NCI-H524 (cell line): ENCODE data around the gene TJP3.
A peak's percentile ranks its signal among the peaks of the same experiment; 100 is the strongest.

Source experiments
- DNase-seq, 2 experiments: peaks; one replicate each; lab custom pipeline; 2025; lab: John Stamatoyannopoulos, UW

Gene TJP3

DNA sequence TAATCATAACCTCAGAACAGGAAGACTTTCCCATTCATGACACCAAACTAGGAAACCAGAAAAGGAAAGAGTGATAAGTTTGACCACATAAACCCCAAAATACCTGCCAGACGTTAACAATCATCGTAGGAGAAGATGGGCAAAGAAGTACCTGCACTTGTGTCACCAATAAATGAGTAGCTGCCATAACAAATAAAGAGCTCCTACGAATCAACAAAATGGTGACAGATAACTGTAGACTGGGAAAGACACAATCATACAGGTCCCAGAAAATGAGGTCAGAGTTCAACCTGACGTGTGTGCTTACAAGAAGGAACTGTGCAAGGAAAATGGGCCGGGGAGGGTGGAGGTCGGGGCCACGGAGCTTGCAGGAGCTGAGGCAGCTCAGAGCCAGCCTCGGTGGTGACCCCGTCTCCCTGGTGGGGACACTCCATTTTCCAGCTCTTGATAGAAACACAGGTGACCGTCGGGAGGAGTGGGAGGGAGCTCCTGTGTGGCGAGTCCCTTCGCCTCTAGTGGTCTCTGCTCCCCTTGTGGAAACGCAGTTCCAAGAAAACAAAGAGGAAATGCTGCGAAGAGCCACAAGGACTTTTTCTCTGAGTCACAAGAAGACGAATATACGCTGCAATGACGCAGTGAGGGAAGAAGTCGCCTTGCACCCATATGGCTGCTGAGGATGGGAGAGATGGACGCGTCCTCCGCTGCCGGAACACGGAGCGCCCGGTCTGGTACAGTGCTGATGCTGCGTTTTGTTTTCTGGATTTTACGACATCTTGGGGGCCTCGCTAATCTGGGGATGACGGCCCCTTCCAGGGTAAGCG is 17.4 kb upstream of the TJP3 start:
- no peak for DNase-seq

DNA sequence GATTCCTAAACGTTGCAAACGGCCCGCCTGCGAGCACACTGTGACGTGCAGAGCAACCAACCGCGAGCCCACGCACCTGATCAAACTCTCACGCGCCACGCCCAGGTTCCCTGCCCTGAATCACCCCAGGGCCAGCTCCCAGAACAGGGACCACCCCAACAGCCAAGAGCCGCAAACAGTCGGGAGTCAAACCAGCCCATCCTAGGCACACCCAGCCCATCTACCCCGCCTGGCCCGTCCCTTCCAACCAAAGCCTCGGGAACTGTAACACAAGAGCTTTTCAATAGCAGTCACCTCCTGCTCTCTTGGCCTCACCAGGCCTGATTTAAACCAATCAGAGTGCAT is 16.8 kb upstream of the TJP3 start:
- DNase-seq, result no peak

DNA sequence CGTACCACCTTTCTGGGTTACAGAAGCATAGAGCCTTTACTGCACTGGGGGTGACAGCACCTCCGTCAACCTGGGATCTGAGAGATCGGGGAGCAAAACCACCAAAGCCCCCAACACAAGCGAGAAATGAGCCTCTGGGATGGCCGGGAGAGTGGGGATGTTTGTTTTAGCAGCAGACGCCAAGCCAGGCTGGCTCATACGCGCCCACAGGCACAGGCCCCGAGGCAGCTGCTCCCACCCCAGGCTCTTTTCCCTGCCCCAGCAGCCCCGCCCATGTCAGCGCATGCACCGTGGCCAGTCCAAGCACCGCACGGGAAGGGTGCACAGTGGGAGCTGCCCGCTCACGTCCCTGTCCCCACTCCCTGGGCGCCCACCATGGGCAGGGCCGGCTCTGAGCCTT is 16.5 kb upstream of the TJP3 start:
- no peak for DNase-seq

DNA sequence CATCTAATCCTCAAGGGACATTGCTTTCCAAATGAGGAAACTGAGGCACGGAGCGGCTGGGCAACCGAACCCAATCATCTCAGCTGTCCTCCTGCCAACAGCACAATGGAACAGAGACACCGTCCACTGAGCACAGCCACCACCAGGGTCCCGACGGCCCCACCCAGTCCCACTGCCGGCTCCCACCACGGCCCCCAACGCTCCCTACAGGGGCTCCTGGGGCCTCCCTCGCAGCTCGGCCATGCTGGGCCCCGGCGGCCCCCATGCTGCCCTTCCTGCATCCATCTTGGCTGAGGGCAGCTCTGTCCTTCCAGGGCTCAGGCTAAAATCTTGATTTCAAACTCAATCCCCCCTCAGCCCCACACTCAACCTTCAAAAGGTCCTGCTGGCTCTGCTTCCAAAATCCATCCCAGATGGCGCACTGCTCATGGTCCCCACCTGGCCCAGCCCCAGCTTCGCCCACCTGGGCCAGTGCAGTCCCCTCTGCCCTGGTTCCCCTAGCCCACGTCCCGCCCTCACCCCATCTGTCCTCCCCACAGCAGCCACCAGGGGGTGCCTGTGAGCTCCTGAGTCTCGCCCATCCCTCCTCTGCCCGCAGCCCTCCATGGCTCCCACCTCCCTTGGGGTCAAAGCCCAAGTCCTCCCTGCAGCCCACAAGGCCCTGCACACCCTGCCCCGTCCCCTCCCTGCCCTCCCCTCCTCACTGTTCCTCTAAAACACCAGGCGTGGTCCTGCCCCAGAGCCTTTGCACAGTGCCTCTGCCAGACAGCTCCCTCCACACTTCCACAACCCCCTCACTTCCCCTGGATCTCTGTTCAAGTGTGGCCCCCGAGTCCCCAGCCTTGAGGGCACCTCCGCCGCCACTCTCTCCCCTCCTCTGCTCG is 15.8 kb upstream of the TJP3 start:
- DNase-seq, result peak in 1 of 2 experiments; percentile 72

DNA sequence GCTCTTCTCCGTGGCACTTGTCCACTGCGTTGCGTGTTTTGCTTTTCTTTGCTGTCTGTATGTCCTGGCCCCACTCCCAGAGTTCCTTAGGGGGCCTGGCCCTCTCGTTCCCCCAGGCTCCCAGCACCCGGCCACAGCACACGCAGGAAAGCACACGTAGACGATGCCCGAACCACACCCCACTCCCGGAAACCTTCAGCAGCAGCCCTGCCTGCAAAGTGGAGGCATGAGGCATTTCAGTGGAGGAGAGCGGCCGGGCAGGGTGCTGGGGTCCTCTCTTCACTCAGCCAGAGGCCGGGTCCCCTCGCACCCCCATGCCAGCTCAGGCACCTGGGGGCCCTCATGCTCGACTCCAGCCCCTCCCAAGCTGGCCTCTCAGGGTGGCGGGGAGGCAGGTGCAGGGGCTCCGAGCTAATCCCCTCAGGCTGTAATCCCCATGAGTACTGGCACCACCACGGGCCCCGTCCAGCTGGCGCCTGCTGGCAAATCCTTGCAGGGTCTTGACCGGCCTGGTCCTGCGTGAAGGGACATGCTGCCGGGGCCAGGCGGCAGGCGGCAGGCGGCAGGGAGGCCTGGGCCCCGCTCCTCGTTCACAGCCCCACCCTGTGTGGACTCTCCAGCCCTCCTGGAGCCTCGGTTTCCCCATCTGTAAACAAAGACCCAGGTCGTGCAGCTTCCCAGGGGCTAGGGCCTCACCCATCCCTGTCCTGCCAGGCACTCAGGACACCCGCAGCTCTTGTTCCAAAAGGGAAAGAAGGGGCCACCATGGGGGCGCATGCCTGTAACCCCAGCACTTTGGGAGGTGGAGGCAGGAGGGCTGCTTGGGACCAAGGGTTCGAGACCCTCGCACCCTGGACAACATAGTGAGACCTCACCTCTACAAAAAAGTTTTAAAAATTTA is 14.9 kb upstream of the TJP3 start:
- DNase-seq, result peak; percentile 93 to 99

DNA sequence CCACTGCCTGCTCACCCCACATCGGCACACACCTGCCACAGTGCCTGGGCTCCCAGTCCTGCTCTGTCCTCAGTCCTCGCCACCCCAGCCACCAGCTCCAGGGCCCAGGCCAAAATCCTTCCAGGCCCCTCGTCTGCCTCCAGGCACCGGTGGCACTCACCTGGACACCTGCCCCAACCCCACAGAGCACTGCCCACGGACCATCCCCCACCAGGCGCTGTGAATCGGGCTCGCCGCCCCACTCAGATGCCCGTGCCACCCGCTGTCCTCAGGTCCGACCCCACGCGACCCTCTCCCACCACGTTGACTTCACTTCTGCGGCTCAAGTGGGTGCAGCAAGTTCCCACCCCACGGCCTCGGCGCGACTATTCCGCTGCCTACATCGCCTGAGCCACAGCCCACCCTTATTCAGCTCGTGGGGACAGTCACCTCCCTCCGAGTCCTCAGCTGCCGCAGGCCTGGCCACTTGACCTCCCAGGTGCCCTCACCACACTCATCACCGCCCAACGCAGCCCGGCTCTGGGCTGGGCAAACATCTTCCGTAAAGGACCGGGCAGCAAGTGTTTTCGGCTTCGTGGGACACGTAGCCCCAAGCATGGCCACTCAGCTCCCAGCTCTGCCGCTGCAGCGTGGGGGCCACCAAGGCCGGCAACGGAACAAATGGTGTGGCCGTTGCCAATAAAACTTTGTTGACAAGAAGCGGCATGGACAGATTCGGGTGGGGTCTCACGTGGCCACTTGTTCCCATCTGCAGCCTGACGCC is 13.6 kb upstream of the TJP3 start:
- no peak for DNase-seq

DNA sequence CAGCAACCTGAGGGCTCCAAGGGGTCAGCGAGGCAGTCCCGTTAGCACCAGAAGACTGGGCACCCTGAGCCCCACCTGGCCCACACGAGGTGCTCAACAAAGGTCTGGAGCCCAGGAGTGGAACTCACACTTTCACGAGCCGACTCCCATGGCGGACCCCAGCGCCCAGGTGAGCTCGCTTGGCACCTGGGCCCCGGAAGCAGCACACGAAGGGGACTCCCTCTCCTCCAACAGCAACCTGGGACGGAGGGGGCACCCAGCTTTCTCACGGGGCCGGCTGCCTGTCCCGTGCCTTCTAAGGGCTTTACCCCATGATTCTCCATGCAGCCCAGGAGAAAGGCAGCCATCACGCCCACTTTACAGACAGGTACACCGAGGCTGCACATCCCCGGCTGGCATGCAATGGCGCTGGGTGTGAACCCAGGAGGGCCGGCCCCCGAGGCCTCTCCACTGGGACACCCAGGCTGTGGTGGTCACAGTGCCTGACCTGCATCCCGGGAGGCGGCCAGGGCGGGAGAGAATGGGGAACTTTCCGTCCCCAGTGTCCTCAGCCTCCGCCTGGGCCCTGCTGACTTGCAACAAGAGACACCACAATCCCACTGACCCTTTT is 13.0 kb upstream of the TJP3 start:
- DNase-seq, result no peak

DNA sequence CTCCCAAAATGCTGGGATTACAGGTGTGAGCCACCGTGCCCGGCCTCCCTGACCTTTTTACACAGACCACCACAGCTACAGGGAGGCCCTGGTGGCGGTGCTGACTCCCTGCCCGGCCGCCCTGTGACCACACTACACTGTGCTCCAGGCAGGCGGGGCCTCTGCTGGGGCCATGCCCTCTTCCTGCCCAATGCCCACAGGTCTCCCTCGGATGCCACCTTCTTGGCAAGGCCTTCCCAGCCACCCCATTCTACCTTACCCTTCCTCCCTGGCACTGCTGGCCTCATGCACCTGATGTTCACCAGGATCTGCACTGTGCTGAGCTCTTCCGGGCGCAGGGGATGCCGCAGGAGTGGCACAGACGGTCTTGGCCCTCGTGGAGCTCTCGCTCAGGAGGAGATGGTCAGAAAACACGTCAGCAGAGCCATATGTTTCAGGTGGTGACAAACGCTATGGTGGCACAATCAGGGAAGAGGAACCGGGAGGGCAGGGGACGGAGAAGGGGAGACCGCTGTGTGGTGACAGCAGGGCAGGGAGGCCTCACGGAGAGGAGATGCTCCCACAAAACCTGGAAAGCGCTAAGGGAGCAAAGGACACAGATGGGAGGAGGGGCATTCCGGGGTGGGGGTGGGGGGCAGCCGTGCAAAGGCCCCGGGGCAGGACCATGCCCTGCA is 12.1 kb upstream of the TJP3 start:
- peak; percentile 40 to 79 for DNase-seq

DNA sequence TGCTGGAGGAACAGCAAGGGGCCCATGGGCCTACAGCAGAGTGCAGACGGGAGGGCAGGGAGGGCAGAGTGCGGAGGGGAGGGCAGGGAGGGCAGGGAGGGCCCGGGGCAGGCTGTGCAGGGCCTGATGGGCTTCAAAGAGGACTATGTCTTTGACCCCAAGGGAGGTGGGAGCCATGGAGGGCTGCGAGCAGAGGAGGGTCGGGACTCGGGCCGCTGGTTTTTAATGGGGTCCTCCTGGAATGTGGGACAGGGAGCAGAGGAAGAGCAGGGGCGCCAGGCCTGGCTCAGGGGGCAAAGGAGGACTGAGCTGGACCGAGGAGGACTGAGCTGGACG is 11.6 kb upstream of the TJP3 start:
- DNase-seq, result no peak

DNA sequence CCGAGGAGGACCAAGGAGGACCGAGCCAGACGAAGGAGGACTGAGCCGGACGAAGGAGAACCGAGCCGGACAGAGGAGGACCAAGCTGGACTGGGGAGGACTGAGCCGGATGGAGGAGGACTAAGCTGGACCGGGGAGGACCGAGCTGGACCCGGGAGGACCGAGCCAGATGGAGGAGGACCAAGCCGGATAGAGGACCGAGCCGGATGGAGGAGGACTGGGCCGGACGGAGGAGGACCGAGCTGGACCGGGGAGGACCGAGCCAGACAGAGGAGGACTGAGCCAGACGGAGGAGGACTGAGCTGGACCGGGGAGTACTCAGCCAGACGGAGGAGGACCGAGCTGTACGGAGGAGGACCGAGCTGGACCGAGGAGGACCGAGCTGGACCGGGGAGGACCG is 11.1 kb upstream of the TJP3 start:
- DNase-seq, result no peak

DNA sequence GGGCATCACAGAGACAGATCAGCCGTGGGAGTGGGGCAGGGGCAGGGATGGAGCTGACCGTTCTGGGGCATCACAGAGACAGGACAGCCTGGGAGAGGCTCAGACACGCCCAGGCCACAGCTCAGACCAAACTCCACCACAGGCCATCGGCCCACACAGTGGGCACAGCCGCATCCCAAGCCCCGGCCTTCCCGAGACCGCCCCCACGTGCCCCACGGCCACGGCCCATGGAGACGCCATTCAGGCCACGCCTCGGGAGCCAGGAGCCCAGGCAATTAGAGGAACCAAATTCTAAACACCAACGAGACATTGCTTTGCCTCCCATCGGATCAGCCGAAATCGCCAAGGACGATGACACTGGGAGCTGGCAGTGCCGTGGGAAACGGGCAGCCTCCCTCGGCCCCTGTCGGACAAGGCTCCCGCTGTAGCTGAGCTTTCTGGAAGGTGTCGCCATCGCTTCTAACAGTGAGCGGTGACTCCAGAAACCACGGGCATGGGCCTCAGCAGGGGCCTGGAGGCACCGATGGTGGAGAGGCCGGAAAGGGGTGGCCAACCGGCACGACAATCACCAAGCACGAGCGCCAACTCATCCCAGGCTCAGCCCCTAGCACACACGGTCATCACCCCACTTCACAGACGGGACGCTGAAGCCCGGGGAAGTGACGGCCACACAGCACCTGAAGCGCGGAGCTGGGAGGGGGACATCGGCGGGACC is 10.4 kb upstream of the TJP3 start:
- DNase-seq, result no peak

DNA sequence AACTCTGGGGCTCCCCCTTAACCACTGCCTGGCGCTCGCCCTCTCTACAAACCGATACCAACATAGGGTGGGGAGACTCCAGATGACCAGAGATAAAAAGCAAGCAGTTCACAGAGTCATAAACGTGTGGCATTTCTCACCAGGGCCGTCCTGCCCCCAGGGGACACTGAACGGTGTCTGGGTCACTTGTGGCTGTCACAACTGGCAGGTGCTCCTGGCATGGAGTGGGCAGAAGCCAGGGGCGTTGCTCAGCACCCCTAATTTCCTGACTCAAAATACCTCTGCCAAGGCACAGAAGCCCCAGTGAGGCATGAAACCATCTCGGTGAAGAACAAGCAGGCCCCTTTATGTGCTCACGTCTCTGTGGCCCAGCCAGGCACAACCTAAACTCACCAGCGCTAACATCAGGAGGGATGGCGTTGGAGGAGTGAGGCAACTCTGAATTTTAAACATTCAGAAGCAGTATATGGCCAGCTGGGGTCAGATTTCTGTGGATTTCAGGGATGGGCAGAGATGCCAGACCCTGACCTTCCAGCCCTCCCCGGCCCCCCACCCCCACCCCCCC is 9.7 kb upstream of the TJP3 start:
- no peak for DNase-seq

DNA sequence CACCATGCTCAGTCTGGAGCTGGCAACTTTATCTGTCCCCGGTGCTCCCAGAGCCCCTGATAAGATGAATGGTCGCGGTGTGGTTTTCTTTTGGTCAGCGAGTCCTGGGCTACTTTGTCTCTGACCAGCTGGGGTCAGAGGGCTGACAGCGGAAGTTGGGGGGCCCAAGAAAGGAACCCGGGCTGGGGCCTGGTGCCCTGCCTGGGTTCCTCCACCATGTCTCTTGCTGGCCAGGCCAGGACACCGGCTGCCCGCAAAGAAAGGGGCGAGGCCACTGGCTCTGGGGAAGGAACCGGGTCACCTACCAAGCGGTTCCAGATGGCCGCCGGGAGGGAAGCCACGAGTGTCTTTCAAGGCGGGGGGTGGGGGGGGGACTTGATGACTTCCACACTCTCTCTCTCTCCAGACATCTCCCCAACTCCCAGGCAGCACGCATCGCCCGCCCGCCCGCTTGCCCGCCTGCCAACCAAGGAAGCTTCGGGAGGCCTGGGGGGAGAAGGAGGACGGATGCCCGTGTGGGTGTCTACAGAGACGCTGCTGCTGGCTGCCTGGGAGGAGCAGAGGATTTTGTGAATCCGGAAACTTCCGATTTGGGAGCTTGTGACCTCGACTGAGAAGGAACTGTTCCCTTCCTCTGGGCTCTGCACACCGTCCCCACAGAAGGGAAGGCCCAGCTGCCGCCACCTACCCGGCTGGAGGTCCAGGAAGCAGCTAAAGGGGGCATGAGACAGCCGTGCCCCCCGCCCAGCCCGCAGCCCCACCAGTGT is 9.0 kb upstream of the TJP3 start:
- DNase-seq, result peak; percentile 44 to 65

DNA sequence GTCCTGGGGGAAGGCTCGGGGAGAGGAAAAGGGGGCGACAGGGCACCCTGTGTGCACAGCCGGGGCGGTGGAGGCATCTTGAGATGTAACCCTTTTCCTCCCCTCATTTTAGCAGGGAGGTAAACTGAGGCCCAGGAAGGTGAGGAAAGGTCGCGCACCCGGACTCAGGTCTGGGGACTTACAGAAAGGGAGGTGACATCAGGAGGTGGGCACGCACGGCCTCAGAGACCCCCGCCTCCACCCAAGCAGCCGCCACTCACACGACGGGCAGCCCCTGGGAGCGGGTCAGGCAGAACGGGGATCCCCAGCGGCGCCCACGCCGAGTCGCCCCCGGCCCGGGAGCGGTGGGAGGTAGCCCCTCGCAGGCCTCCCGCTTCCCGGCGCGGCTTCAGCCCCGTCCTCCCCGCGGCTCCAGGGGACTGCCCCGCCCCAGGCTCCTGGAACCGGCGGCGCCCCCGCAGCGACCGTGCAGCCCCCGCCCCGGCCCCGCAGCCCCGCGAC is 8.4 kb upstream of the TJP3 start:
- DNase-seq, result no peak

DNA sequence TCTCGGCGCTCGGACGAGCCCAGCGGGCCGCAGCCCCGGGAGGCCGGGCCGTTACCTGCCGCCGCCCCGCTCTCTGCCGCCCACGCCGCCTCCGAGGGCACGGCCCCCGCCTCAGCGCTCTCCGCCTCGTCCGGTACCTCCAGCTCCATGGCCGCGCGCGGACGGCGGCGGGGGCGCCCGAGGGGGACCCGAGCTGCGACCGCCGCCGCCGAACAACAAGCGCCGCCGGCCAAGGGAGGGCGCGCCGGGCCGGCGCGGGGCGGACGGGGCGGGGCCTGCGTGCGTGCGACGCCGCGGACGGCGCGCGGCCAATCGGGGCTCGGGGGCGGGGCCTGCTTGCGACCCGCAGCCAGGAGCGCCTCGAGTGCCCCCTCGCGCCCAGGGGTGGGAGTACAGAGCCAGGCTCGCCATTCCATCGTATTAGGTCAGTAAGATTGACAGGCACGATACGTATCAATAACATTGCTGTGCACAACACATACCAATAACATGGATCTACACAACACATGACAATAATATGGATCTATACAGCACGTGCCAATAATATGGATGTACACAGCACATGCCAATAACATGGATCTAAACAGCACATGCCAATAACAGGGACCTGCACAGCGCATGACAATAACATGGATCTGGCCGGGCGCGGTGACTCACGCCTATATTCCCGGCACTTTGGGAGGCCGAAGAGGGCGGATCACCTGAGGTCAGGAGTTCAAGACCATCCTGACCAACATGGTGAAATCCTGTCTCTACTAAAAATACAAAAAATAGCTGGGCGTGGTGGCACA is 7.7 kb upstream of the TJP3 start, which contains the start of gene PIP5K1C:
PIP5K1C (minus strand) TSS at position 227 of the 791 bp plus-strand sequence; CDS start at position 149, 78 bp downstream.
- peak; percentile 54 to 84 for DNase-seq

DNA sequence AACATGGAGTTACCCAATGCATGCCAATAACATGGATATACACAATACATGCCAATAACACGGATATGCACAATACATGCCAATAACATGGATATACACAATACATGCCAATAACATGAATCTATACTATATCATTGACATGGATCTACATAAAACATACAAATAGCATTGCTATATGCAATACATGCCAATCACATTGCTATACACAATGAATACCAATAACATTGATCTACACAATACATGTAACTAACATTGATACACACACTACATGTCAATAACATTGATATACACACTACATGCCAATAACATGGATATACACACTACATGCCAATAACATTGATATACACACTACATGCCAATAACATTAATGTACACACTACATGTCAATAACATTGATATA is 7.0 kb upstream of the TJP3 start:
- DNase-seq, result no peak

DNA sequence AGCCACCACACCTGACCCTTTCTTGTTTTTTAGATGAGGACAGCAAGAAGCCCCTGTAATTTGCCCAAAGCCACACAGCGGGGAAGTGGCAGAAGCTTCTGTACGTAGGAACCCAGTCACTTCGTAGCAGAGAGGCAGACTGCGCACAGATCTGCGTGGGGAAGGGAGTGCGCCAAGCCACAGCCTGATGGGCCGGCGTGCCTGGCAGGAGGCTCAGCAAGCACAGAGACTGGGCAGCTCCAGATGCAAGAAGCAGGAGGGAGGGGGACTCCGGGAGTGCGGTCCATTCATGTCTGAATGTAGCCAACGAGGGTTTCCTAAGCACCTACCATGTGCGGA is 347 bp upstream of the TJP3 start:
- peak in 1 of 2 experiments; percentile 61 for DNase-seq
